Prostate gland (tissue), 2 donors: ENCODE data around the gene DCK.

Source experiments
- POLR2AphosphoS5 ChIP-seq: sonication (generic); formaldehyde crosslinking; IDR thresholded peaks from one replicate; pipeline ENCODE4 v1.6.1; 2017; ENCODE audit warnings: antibody characterized with exemption
- TF ChIP-seq, protein P1 (sequence below), 4 experiments: fragments of 200-600 bp in 2 of 4; fragments of 450-650 bp in 2 of 4; sonication (generic) in 2 of 4; IDR thresholded peaks; 1 replicate in 3 of 4; 2 replicates in 1 of 4; pipeline ENCODE4 v1.5.1; 2016 to 2019; ENCODE audit warnings: antibody characterized with exemption in 4 of 4, mild to moderate bottlenecking in 2 of 4, moderate library complexity in 2 of 4

DNA sequence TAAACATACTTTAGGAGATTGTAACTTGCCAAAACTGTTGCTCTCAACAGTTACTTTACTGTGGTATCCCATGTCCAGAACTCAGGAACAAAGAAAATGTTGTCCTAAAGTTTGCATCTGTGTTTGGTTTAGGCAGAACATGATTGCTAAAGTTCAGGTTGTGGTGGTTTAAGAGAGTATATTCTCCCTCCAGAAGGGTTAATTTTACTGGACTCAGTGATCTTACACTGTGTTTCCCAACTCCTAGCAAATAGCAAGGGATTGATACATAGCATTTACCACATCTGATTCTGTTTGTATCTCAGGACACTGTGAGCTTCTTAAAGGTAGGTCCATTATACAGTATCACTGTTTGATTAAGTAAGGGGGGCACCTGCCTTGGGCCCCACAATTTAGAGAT is 13.3 kb upstream of the DCK start:
- TF ChIP-seq, protein P1, sequence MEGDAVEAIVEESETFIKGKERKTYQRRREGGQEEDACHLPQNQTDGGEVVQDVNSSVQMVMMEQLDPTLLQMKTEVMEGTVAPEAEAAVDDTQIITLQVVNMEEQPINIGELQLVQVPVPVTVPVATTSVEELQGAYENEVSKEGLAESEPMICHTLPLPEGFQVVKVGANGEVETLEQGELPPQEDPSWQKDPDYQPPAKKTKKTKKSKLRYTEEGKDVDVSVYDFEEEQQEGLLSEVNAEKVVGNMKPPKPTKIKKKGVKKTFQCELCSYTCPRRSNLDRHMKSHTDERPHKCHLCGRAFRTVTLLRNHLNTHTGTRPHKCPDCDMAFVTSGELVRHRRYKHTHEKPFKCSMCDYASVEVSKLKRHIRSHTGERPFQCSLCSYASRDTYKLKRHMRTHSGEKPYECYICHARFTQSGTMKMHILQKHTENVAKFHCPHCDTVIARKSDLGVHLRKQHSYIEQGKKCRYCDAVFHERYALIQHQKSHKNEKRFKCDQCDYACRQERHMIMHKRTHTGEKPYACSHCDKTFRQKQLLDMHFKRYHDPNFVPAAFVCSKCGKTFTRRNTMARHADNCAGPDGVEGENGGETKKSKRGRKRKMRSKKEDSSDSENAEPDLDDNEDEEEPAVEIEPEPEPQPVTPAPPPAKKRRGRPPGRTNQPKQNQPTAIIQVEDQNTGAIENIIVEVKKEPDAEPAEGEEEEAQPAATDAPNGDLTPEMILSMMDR (IDR thresholded peaks at IDR 0.05): no peak
- no peak for TF ChIP-seq POLR2AphosphoS5
